Measurements from ENCODE around the gene PRRT3.
A peak's percentile ranks its signal among the peaks of the same experiment; 100 is the strongest.

PRRT3 gene

GRCh38 chr3:9978710-9979305 lies 26.6 kb upstream of the PRRT3 start:
- H3K4me3 ChIP-seq (ENCODE audit: low read depth, low read length) = no peak overlapping the region
- TF ChIP-seq, protein P1, sequence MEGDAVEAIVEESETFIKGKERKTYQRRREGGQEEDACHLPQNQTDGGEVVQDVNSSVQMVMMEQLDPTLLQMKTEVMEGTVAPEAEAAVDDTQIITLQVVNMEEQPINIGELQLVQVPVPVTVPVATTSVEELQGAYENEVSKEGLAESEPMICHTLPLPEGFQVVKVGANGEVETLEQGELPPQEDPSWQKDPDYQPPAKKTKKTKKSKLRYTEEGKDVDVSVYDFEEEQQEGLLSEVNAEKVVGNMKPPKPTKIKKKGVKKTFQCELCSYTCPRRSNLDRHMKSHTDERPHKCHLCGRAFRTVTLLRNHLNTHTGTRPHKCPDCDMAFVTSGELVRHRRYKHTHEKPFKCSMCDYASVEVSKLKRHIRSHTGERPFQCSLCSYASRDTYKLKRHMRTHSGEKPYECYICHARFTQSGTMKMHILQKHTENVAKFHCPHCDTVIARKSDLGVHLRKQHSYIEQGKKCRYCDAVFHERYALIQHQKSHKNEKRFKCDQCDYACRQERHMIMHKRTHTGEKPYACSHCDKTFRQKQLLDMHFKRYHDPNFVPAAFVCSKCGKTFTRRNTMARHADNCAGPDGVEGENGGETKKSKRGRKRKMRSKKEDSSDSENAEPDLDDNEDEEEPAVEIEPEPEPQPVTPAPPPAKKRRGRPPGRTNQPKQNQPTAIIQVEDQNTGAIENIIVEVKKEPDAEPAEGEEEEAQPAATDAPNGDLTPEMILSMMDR (IDR thresholded peaks at IDR 0.05; ENCODE audit: control insufficient read depth, extremely low read depth, insufficient read depth) = no peak
- DNase-seq (ENCODE audit: low read depth) = no peak

DNA sequence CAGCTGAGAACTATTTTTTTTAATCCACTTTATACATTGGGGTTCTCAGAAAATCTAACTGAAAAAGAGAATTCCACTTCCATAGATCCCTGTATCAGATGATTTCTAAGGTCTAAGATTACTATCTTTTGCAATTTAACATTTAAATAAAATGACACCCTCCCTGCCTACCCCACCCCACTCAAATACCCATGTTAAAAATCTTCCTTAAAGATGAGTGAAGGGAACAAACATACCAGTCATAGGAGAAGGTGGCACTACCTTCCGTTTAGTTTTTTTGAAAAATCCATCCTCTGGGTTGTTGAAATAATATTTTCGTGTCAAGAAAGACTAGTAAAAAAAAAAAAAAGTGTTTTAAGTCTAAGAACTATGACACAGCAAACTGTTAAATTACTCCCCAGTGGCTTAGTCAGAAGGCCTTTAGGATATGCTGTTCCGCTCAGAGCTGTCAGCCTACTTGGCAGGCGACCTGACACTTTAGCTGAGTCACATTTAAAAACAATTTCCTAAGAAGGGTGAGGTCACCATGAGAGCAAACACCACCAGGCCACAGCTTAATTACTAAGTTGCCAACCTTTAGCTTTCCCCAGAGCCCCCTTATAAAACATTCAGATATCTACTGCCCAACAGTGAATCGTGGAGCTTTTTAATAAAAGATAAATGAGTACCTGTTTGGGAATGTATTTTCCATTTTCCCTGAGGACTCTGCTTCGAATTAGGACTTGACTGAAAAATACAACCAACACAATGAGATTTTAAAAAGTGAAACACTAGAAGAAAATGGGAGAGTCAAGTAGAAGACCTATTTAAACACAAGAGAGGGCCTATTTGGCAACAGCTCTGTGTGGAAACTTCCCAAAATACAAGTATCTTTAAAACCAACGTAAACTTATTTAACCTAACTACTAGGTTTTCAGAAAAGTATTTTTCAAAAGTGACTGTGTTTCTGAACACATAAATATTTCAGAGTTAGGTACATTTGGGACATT lies 24.8 kb upstream of the PRRT3 start:
- H3K4me3 ChIP-seq (ENCODE audit: low read depth, low read length) = no peak overlapping the region
- DNase-seq (ENCODE audit: low read depth) = peak; percentile 94
- TF ChIP-seq, protein P1 (IDR thresholded peaks at IDR 0.05; ENCODE audit: control insufficient read depth, extremely low read depth, insufficient read depth) = no peak

GRCh38 chr3:9970020-9970652 lies 17.9 kb upstream of the PRRT3 start:
- DNase-seq (ENCODE audit: low read depth) = peak; percentile 89
- TF ChIP-seq, protein P1 (IDR thresholded peaks at IDR 0.05; ENCODE audit: control insufficient read depth, extremely low read depth, insufficient read depth) = no peak
- peak overlapping the region; percentile 26 for H3K4me3 ChIP-seq (ENCODE audit: low read depth, low read length)

GRCh38 chr3:9969632-9970019 lies 17.4 kb upstream of the PRRT3 start:
- DNase-seq (ENCODE audit: low read depth) = no peak
- H3K4me3 ChIP-seq (ENCODE audit: low read depth, low read length) = peak overlapping the region; percentile 15; the same call in 1 of the 2 replicates
- TF ChIP-seq, protein P1 (IDR thresholded peaks at IDR 0.05; ENCODE audit: control insufficient read depth, extremely low read depth, insufficient read depth) = no peak

GRCh38 chr3:9966841-9967240 lies 14.6 kb upstream of the PRRT3 start:
- no peak overlapping the region for H3K4me3 ChIP-seq (ENCODE audit: low read depth, low read length)
- no peak for DNase-seq (ENCODE audit: low read depth)
- TF ChIP-seq, protein P1 (IDR thresholded peaks at IDR 0.05; ENCODE audit: control insufficient read depth, extremely low read depth, insufficient read depth) = no peak

- TF ChIP-seq, protein P1 (IDR thresholded peaks at IDR 0.05; ENCODE audit: control insufficient read depth, extremely low read depth, insufficient read depth) = no peak
- H3K4me3 ChIP-seq (ENCODE audit: low read depth, low read length) = no peak overlapping the region
- DNase-seq (ENCODE audit: low read depth) = no peak
Measured at GRCh38 chr3:9965200-9965875, 13.1 kb upstream of the PRRT3 start.

Measured in LNCaP clone FGC (cell line).